ENCODE results near the gene RAP2A.

GRCh38 chr13:97454699-97455098, 20.7 kb downstream of the RAP2A start:
- TF ChIP-seq TAF1 (conservative IDR thresholded peaks at IDR 0.05) (no peak), CTCF (IDR thresholded peaks at IDR 0.05; ENCODE audit: low read depth, low read length, missing input control) (no peak), SP1 (IDR thresholded peaks at IDR 0.05) (no peak), EGR1 (IDR thresholded peaks at IDR 0.05; ENCODE audit: low read depth in 2 of 2) (no peak)
- TF ChIP-seq, protein P1, sequence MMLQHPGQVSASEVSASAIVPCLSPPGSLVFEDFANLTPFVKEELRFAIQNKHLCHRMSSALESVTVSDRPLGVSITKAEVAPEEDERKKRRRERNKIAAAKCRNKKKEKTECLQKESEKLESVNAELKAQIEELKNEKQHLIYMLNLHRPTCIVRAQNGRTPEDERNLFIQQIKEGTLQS (IDR thresholded peaks at IDR 0.05), result no peak

Measured in liver (tissue), 3 donors.